GM20000 (cell line): Measurements from ENCODE around the gene CTSD.
"Not testable (repeated sequence)": the region's sequence is repeated elsewhere in the genome, so short reads cannot be mapped to it uniquely, and the experiment has no call there.

Experiments
- DNase-seq: peaks from one replicate; pipeline ENCODE4 v3.0.0; 2012; ENCODE audit warnings: low spot score
- CTCF ChIP-seq: IDR thresholded peaks from 2 replicates; pipeline ENCODE4 v1.5.1; 2012; ENCODE audit warnings: mild to moderate bottlenecking, control low read depth; ENCODE audit errors: extremely low read depth, missing control alignments

CTSD gene

DNA sequence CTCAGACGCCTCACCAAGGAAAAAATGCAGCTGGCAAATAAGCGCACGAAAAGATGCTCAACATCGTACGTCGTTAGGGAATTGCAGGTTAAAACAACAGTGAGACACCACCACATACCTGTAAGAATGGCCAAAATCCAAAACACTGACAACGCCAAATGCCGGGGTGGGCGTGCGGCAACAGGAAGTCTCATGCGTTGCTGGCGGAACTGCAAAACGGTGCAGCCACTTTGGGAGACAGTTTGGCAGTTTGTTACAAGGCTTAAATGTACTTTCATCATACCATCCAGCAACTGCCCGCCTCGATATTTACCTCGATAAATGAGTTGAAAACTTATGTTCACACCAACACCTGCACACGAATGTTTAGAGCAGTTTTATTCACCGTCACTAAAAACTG, 7.5 kb upstream of the CTSD start:
- no peak for DNase-seq
- TF ChIP-seq CTCF = no peak

DNA sequence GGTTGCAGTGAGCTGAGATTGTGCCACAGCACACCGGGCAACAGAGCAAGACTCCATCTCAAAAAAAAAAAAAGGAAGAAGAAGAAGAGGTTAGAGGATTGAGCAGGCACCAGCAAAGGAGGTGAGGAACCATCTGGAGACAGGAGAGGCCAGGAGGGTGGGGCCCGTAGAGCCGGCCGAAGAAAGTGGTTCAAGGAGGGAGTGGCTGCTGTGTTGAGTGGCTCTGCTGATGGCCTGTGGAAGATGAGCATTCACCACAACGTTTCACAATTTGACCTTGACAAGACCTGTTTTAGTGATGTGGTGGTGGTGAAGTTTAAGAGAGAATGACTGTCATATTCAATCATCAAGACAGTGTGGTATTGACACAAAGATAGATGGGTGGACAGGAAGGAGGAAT, 6.8 kb upstream of the CTSD start:
- DNase-seq = no peak
- TF ChIP-seq CTCF = no peak

GRCh38 chr11:1770061-1770460, 6.3 kb upstream of the CTSD start:
- TF ChIP-seq CTCF = no peak
- DNase-seq = no peak

- DNase-seq = not testable (repeated sequence)
These were observed 5.7 kb upstream of the CTSD start for GRCh38 chr11:1769304-1769936.

DNA sequence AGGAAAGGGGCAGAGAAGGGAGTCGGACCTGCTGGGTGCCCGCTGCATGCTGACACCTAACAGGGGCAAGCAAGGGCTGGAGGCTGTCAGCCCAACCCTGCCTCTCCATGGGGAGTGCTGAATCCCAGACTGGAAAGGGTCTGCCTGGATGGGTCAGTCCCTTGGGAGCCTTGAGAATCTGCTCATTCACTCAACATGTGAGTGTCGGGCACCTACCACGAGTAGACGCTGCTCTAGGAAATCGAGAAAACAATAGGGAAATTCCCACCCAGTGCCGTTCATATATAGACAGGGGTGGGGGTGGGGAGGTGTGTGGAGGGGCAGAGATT, 4.4 kb upstream of the CTSD start:
- no peak for DNase-seq
- no peak for TF ChIP-seq CTCF

GRCh38 chr11:1767399-1768140, 3.8 kb upstream of the CTSD start:
- TF ChIP-seq CTCF = no peak
- no peak for DNase-seq

GRCh38 chr11:1766719-1767398, 3.1 kb upstream of the CTSD start:
- no peak for DNase-seq
- TF ChIP-seq CTCF = no peak
